Natural killer cell (primary cell): ENCODE data around the gene PILRB. TPM values are rescaled to one million over a fixed set of nuclear protein-coding genes. Genes with fewer than 3 reads are reported as not detected.

Source experiments
- ATAC-seq, 3 donors: fragments of 150-1000 bp in 2 of 3; fragments of 200-7000 bp in 1 of 3; cut with Tn5 transposase; 1 replicate in 1 of 3; 2 replicates in 2 of 3; pipeline ENCODE4 v1.10.0; 2021; ENCODE audit warnings: mild to moderate bottlenecking in 2 of 3, moderate library complexity in 2 of 3
- DNase-seq, 2 donors: peaks; one replicate each; pipeline versions ENCODE4 v3.0.0 to v3.0.0-alpha.2; 2013 to 2021; ENCODE audit warnings: mixed read lengths in 1 of 2
- H3K27ac ChIP-seq: one replicate; pipeline ENCODE4 v1.5.1; 2013; ENCODE audit warnings: mild to moderate bottlenecking, low read length
- H3K27me3 ChIP-seq: one replicate; pipeline ENCODE4 v1.6.1; 2013; ENCODE audit warnings: low read length; ENCODE audit not compliant: control insufficient read depth, insufficient read depth
- H3K36me3 ChIP-seq: one replicate; pipeline ENCODE4 v1.6.1; 2013; ENCODE audit warnings: low read length; ENCODE audit not compliant: control insufficient read depth, insufficient read depth
- H3K4me1 ChIP-seq: one replicate; pipeline ENCODE4 v1.6.1; 2013; ENCODE audit warnings: low read length; ENCODE audit not compliant: control insufficient read depth, insufficient read depth
- H3K4me3 ChIP-seq: one replicate; pipeline ENCODE4 v1.5.1; 2013; ENCODE audit warnings: low read length
- H3K9me3 ChIP-seq: one replicate; pipeline ENCODE4 v1.6.1; 2013; ENCODE audit warnings: low read length; ENCODE audit not compliant: control insufficient read depth, insufficient read depth
- H3K27ac Mint-ChIP-seq, 2 donors: one replicate each; pipeline ENCODE4 v1.8.0; 2022; ENCODE audit warnings: mild to moderate bottlenecking in 2 of 2, mixed read lengths in 2 of 2, moderate library complexity in 1 of 2
- H3K27me3 Mint-ChIP-seq, 2 donors: one replicate each; pipeline ENCODE4 v1.8.0; 2022; ENCODE audit warnings: low read depth in 2 of 2, mixed read lengths in 2 of 2
- H3K36me3 Mint-ChIP-seq: one replicate; pipeline ENCODE4 v1.8.0; 2022; ENCODE audit warnings: mixed read lengths
- H3K4me1 Mint-ChIP-seq, 2 donors: one replicate each; pipeline ENCODE4 v1.8.0; 2022; ENCODE audit warnings: mixed read lengths in 2 of 2
- H3K4me3 Mint-ChIP-seq: one replicate; pipeline ENCODE4 v1.8.0; 2022; ENCODE audit warnings: mild to moderate bottlenecking, moderate library complexity, mixed read lengths
- H3K9me3 Mint-ChIP-seq, 2 donors: one replicate each; pipeline ENCODE4 v1.8.0; 2022; ENCODE audit warnings: mixed read lengths in 2 of 2
- WGBS: methylation state at CpG from one replicate; pipeline ENCODE4 v1.1.7; 2013; ENCODE audit warnings: missing lambda C conversion rate; ENCODE audit not compliant: insufficient coverage; 5-methylcytosine and 5-hydroxymethylcytosine counted together
- intact Hi-C: fragments of 100-400 bp; cut with micrococcal nuclease; formaldehyde crosslinking; loops from one replicate; pipeline ENCODE4 v1.14.2; 2022
- total RNA-seq, 4 donors: library from RNA; stranded (reverse); fragments of 120-200 nt in 1 of 4; gene quantifications; one replicate each; pipeline versions ENCODE4 v1.2.3 to v1.2.4, GENCODE V29; 2013 to 2022
- TF ChIP-seq, protein P1 (sequence below): fragments of 200-600 bp; IDR thresholded peaks from one replicate; pipeline ENCODE4 v1.8.0; 2022; ENCODE audit warnings: antibody characterized with exemption

Gene PILRB
- total RNA-seq, 3 donors from 2014 or later (not counting 1 experiment from before 2014, with no cell fraction given) = 143 to 206 (median 157) TPM

DNA sequence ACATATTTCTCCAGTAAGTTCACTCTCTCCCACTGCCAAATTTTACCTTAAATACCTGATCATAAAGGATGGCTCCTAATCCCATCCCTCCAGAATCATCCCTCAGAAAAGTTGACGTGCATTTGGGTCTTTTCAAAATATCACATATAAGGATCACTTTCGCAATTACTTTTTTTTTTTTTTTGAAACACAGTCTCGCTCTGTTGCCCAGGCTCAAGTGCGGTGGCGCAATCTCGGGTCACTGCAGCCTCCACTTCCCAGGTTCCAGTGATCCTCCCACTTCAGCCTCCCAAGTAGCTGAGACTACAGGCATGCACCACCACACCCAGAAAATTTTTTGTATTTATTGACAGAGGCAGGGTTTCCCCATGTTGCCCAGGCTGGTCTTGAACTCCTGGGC lies 53.2 kb downstream of the PILRB start:
- no peaks in the 10 kb centered on the region for H3K27me3 ChIP-seq

DNA sequence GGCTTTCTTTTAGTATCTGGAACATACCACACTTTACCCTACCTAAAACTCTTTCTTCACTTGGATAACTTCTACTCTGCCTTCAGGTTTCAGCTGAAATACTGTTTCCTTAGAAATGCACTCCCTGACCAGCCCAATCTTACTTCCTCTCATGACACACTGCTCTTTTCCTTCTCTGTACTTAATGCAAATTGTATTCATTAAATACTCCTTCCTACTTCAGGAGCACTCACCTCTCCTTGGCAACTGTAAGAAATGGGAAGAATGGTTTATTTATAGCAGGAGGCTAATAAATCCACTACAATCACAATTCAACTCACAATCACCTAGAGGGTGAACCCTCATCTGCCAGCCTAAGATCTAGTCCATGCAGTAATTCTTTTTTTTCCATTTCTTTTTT lies 55.4 kb downstream of the PILRB start:
- Mint-ChIP-seq H3K27ac (no peak overlapping the region), H3K9me3 (no peaks in the 10 kb centered on the region)

More for the DNA sequence above, 53.2 kb downstream of the PILRB start:
- no peak for DNase-seq
- no peak for ATAC-seq
- Mint-ChIP-seq H3K4me1 (no peaks in the 10 kb centered on the region), H3K36me3 (no peaks in the 10 kb centered on the region), H3K27me3 (no peaks in the 10 kb centered on the region), H3K9me3 (no peaks in the 10 kb centered on the region), H3K4me3 (no peak overlapping the region), H3K27ac (no peak overlapping the region)
- Histone ChIP-seq H3K27ac (no peak overlapping the region), H3K36me3 (no peaks in the 10 kb centered on the region), H3K4me3 (no peak overlapping the region), H3K4me1 (peaks cover 4% of the 10 kb centered on the region), H3K9me3 (no peaks in the 10 kb centered on the region)
- TF ChIP-seq, protein P1, sequence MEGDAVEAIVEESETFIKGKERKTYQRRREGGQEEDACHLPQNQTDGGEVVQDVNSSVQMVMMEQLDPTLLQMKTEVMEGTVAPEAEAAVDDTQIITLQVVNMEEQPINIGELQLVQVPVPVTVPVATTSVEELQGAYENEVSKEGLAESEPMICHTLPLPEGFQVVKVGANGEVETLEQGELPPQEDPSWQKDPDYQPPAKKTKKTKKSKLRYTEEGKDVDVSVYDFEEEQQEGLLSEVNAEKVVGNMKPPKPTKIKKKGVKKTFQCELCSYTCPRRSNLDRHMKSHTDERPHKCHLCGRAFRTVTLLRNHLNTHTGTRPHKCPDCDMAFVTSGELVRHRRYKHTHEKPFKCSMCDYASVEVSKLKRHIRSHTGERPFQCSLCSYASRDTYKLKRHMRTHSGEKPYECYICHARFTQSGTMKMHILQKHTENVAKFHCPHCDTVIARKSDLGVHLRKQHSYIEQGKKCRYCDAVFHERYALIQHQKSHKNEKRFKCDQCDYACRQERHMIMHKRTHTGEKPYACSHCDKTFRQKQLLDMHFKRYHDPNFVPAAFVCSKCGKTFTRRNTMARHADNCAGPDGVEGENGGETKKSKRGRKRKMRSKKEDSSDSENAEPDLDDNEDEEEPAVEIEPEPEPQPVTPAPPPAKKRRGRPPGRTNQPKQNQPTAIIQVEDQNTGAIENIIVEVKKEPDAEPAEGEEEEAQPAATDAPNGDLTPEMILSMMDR = no peak
- WGBS = 91% methylated on average over 6 of the region's 6 CpGs
- intact Hi-C loops = no loop called here

DNA sequence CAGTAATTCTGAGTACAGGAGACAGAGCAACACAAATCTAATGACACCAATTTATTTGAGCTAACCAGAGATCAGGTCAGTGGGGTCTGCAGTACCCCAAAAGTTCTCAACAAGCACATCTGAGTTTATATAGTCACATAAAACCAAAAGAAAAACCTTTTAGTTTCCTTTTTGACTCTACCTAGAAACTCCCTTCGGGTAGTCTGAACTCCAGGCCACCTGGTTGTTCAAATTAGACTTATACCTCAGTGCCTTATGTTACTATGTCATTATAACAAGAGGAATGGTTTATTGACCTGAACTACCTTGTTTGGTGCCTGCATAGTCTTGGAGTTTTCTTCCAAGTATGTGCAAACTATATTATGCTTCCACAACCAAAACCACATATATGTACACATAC lies 56.0 kb downstream of the PILRB start:
- no peaks in the 10 kb centered on the region for H3K36me3 ChIP-seq
- intact Hi-C loops = no loop called here
- H3K27ac Mint-ChIP-seq = no peak overlapping the region
- H3K27me3 ChIP-seq = no peaks in the 10 kb centered on the region
- H3K27me3 Mint-ChIP-seq = no peaks in the 10 kb centered on the region
- WGBS = 88% methylated on average over 1 of the region's 1 CpG
- DNase-seq (no peak), ATAC-seq (no peak)
- H3K9me3 Mint-ChIP-seq = no peaks in the 10 kb centered on the region
- H3K4me3 Mint-ChIP-seq = no peak overlapping the region
- TF ChIP-seq, protein P1 = no peak
- H3K4me1 ChIP-seq = no peaks in the 10 kb centered on the region
- no peaks in the 10 kb centered on the region for H3K36me3 Mint-ChIP-seq
- H3K9me3 ChIP-seq = no peaks in the 10 kb centered on the region
- H3K4me3 ChIP-seq = no peak overlapping the region
- no peaks in the 10 kb centered on the region for H3K4me1 Mint-ChIP-seq
- no peak overlapping the region for H3K27ac ChIP-seq

More for the DNA sequence above, 55.4 kb downstream of the PILRB start:
- Mint-ChIP-seq H3K27me3 (no peaks in the 10 kb centered on the region), H3K4me1 (no peaks in the 10 kb centered on the region), H3K4me3 (no peak overlapping the region), H3K36me3 (no peaks in the 10 kb centered on the region)
- no peaks in the 10 kb centered on the region for H3K27me3 ChIP-seq
- no peak overlapping the region for H3K4me3 ChIP-seq
- ATAC-seq (no peak), DNase-seq (no peak)
- H3K27ac ChIP-seq = no peak overlapping the region
- TF ChIP-seq, protein P1 = no peak
- H3K4me1 ChIP-seq = no peaks in the 10 kb centered on the region
- H3K9me3 ChIP-seq = no peaks in the 10 kb centered on the region
- no peaks in the 10 kb centered on the region for H3K36me3 ChIP-seq
- intact Hi-C loops = no loop called here

DNA sequence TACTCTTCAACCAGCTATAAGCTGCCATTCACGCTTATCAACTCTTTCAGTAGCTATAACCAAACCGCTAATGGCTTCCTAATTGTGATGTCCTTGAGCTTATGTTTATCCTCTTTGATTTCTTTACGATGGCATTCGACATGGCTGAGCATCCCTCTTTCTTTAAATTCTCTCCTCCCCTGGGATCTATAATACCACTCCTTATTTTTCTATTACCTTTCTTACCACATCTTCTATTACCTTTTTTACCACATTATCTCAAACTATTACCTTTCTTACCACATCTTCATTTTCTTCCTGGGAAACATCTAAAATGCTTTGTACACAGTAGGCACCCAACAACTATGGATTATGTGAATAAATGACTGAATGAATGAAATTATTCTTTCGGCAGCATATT lies 57.5 kb downstream of the PILRB start:
- H3K36me3 ChIP-seq = no peaks in the 10 kb centered on the region
- H3K27me3 ChIP-seq = no peaks in the 10 kb centered on the region
- TF ChIP-seq, protein P1 = no peak
- H3K9me3 ChIP-seq = no peaks in the 10 kb centered on the region
- intact Hi-C loops = no loop called here
- Mint-ChIP-seq H3K27me3 (no peaks in the 10 kb centered on the region), H3K9me3 (no peaks in the 10 kb centered on the region), H3K4me1 (no peaks in the 10 kb centered on the region), H3K36me3 (no peaks in the 10 kb centered on the region), H3K4me3 (no peak overlapping the region), H3K27ac (no peak overlapping the region)
- 98% methylated on average over 5 of the region's 5 CpGs for WGBS
- no peak overlapping the region for H3K4me3 ChIP-seq
- DNase-seq (no peak), ATAC-seq (no peak)
- no peak overlapping the region for H3K27ac ChIP-seq
- H3K4me1 ChIP-seq = no peaks in the 10 kb centered on the region
